ENCODE data around the gene TPSG1. TPM values are rescaled to one million over a fixed set of nuclear protein-coding genes. Genes with fewer than 3 reads are reported as not detected.

Gene TPSG1
- total RNA-seq, 1 experiment from 2014 or later: not detected

GRCh38 chr16:1204933-1205332 is 20.1 kb downstream of the TPSG1 start (continued):
- TF ChIP-seq, protein P1, sequence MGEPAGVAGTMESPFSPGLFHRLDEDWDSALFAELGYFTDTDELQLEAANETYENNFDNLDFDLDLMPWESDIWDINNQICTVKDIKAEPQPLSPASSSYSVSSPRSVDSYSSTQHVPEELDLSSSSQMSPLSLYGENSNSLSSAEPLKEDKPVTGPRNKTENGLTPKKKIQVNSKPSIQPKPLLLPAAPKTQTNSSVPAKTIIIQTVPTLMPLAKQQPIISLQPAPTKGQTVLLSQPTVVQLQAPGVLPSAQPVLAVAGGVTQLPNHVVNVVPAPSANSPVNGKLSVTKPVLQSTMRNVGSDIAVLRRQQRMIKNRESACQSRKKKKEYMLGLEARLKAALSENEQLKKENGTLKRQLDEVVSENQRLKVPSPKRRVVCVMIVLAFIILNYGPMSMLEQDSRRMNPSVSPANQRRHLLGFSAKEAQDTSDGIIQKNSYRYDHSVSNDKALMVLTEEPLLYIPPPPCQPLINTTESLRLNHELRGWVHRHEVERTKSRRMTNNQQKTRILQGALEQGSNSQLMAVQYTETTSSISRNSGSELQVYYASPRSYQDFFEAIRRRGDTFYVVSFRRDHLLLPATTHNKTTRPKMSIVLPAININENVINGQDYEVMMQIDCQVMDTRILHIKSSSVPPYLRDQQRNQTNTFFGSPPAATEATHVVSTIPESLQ (CRISPR knock-in tag; IDR thresholded peaks at IDR 0.05): no peak
- TF ChIP-seq NR1H2 (CRISPR knock-in tag; IDR thresholded peaks at IDR 0.05) (no peak), OVOL2 (CRISPR knock-in tag; IDR thresholded peaks at IDR 0.05; ENCODE audit: borderline replicate concordance) (no peak)

DNA sequence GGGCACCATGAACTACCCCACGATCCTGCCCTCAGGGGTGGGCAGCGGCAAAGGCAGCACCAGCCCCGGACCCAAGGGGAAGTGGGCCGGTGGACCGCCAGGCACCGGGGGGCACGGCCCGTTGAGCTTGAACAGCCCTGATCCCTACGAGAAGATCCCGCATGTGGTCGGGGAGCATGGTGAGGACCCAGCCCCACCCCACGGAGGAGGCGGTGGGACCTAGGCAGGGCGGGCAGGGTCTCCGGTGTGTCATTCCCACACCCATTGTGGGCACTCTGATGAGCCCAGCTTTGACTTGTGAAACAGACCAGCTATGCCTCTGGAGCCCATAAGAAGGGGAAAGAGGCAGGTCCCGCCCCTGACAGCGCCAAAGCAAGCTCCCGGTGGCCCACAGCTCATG is 22.8 kb downstream of the TPSG1 start:
- POLR2A ChIA-PET: no interaction called here
- Mint-ChIP-seq H3K36me3 (peaks cover 9% of the 10 kb centered on the region; the same call in 1 of the 2 replicates), H3K27ac (no peak overlapping the region), H3K4me1 (no peaks in the 10 kb centered on the region), H3K9me3 (no peaks in the 10 kb centered on the region), H3K4me3 (no peak overlapping the region), H3K27me3 (ENCODE audit: low read depth) (no peaks in the 10 kb centered on the region)
- CTCF ChIA-PET: interaction anchor here (1.3 kb wide), 1 partner anchor 99 kb away, joined by 3 read pairs; no protein-coding TSS in a partner anchor
- DNase-seq (ENCODE audit: low spot score) (no peak), ATAC-seq (no peak)
- TF ChIP-seq ZNF219 (CRISPR knock-in tag; IDR thresholded peaks at IDR 0.05; ENCODE audit: borderline replicate concordance): no peak
- TF ChIP-seq, protein P1 (CRISPR knock-in tag; IDR thresholded peaks at IDR 0.05): no peak
- TF ChIP-seq, protein P2, sequence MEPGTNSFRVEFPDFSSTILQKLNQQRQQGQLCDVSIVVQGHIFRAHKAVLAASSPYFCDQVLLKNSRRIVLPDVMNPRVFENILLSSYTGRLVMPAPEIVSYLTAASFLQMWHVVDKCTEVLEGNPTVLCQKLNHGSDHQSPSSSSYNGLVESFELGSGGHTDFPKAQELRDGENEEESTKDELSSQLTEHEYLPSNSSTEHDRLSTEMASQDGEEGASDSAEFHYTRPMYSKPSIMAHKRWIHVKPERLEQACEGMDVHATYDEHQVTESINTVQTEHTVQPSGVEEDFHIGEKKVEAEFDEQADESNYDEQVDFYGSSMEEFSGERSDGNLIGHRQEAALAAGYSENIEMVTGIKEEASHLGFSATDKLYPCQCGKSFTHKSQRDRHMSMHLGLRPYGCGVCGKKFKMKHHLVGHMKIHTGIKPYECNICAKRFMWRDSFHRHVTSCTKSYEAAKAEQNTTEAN (CRISPR knock-in tag; IDR thresholded peaks at IDR 0.05): no peak
- TF ChIP-seq, protein P3, sequence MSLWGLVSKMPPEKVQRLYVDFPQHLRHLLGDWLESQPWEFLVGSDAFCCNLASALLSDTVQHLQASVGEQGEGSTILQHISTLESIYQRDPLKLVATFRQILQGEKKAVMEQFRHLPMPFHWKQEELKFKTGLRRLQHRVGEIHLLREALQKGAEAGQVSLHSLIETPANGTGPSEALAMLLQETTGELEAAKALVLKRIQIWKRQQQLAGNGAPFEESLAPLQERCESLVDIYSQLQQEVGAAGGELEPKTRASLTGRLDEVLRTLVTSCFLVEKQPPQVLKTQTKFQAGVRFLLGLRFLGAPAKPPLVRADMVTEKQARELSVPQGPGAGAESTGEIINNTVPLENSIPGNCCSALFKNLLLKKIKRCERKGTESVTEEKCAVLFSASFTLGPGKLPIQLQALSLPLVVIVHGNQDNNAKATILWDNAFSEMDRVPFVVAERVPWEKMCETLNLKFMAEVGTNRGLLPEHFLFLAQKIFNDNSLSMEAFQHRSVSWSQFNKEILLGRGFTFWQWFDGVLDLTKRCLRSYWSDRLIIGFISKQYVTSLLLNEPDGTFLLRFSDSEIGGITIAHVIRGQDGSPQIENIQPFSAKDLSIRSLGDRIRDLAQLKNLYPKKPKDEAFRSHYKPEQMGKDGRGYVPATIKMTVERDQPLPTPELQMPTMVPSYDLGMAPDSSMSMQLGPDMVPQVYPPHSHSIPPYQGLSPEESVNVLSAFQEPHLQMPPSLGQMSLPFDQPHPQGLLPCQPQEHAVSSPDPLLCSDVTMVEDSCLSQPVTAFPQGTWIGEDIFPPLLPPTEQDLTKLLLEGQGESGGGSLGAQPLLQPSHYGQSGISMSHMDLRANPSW (CRISPR knock-in tag; conservative IDR thresholded peaks at IDR 0.05; ENCODE audit: low read depth): no peak
- TF ChIP-seq NR2C2 (CRISPR knock-in tag; IDR thresholded peaks at IDR 0.05): no peak
- TF ChIP-seq GRHL2 (CRISPR knock-in tag; IDR thresholded peaks at IDR 0.05; ENCODE audit: insufficient replicate concordance, severe bottlenecking): no peak
- no peak for TF ChIP-seq ELF4 (CRISPR knock-in tag; IDR thresholded peaks at IDR 0.05; ENCODE audit: low read depth)
- no peak for TF ChIP-seq E2F1 (CRISPR knock-in tag; IDR thresholded peaks at IDR 0.05)
- no peak for TF ChIP-seq ATF2 (CRISPR knock-in tag; IDR thresholded peaks at IDR 0.05; ENCODE audit: borderline replicate concordance, low read depth)
- no peak for TF ChIP-seq ZNF281 (CRISPR knock-in tag; IDR thresholded peaks at IDR 0.05)
- no peak for TF ChIP-seq SMAD3 (CRISPR knock-in tag; IDR thresholded peaks at IDR 0.05; ENCODE audit: borderline replicate concordance)
- TF ChIP-seq ZNF423 (CRISPR knock-in tag; IDR thresholded peaks at IDR 0.05): no peak
- TF ChIP-seq TEAD1 (CRISPR knock-in tag; IDR thresholded peaks at IDR 0.05): no peak
- TF ChIP-seq MAX (CRISPR knock-in tag; IDR thresholded peaks at IDR 0.05): no peak
- no peak for TF ChIP-seq FOXP1 (CRISPR knock-in tag; IDR thresholded peaks at IDR 0.05; ENCODE audit: borderline replicate concordance)
- no peak for TF ChIP-seq ETV6 (CRISPR knock-in tag; IDR thresholded peaks at IDR 0.05)
- no peak for TF ChIP-seq ZNF263 (CRISPR knock-in tag; IDR thresholded peaks at IDR 0.05; ENCODE audit: low read depth)
